ENCODE data around the gene F8. TPM values are rescaled to one million over a fixed set of nuclear protein-coding genes. Genes with fewer than 3 reads are reported as not detected.

F8 gene
- total RNA-seq, 1 experiment from 2014 or later, result 15.2 TPM

- no peak for TF ChIP-seq CTCF (conservative IDR thresholded peaks at IDR 0.05)
- TF ChIP-seq EZH2 (IDR thresholded peaks at IDR 0.05; ENCODE audit: low read depth), result no peak
- DNase-seq, result peak; percentile 44 to 87
- no peaks in the 10 kb centered on the region for H3K9me3 ChIP-seq (ENCODE audit: insufficient read depth, low read depth)
- no peaks in the 10 kb centered on the region for H4K20me1 ChIP-seq (ENCODE audit: insufficient read depth)
- H3K4me2 ChIP-seq, result peak within 1 kb of the TSS; percentile 82
- POLR2A ChIA-PET (ENCODE audit: unreplicated experiment), result interaction anchor here (0.7 kb wide), 2 partner anchors 41 to 737 kb away, joined by 3 to 6 read pairs; no protein-coding TSS in a partner anchor
- H3K36me3 ChIP-seq (ENCODE audit: low read depth), result no peaks in the 10 kb centered on the region
- intact Hi-C loops (cut with micrococcal nuclease; ENCODE audit: unreplicated experiment), result loop anchor here (2.0 kb wide), 1 partner anchor 42 kb away; the partner anchor contains the start of gene DKC1
- no TSS peak for BruUV-seq (replicated peaks)
- H3K9me2 ChIP-seq (ENCODE audit: insufficient read depth), result no peaks in the 10 kb centered on the region
- H2AFZ ChIP-seq, result peak within 1 kb of the TSS; percentile 77
- H3K4me1 ChIP-seq (replicated peaks; ENCODE audit: insufficient read depth), result peaks cover 5% of the 10 kb centered on the region; the same call in 1 of the 2 replicates
- H3K27me3 ChIP-seq (ENCODE audit: insufficient read depth, low read depth), result peaks cover 3% of the 10 kb centered on the region; the same call in 1 of the 2 replicates
- H3F3A ChIP-seq (ENCODE audit: insufficient read depth, low read depth), result peaks cover 10% of the 10 kb centered on the region; the same call in 1 of the 2 replicates
- CTCF ChIA-PET, result no interaction called here
- no peak within 1 kb of the TSS for H3K27ac ChIP-seq
- H3K4me3 ChIP-seq, result peak within 1 kb of the TSS; percentile 54
- no peaks in the 10 kb centered on the region for H3K79me2 ChIP-seq (ENCODE audit: low read depth)
Observed at GRCh38 chrX:154804957-154805695, 217.4 kb downstream of the F8 start, which contains the start of gene MPP1. TSS of gene MPP1 (minus strand) at chrX:154805485. CDS start at chrX:154805373, 112 bp downstream.

- no peak for DNase-seq
- Histone ChIP-seq H2AFZ (no peak overlapping the region; the same call in 1 of the 2 replicates), H3K4me1 (replicated peaks; ENCODE audit: insufficient read depth) (peaks cover 12% of the 10 kb centered on the region), H3K4me2 (peak overlapping the region; percentile 82; the same call in 1 of the 2 replicates), H3K79me2 (ENCODE audit: low read depth) (no peaks in the 10 kb centered on the region), H3K9me3 (ENCODE audit: insufficient read depth, low read depth) (no peaks in the 10 kb centered on the region), H3K27me3 (ENCODE audit: insufficient read depth, low read depth) (peaks cover 3% of the 10 kb centered on the region; the same call in 1 of the 2 replicates), H3F3A (ENCODE audit: insufficient read depth, low read depth) (peaks cover 17% of the 10 kb centered on the region; the same call in 1 of the 2 replicates), H3K9me2 (ENCODE audit: insufficient read depth) (no peaks in the 10 kb centered on the region), H3K4me3 (peak overlapping the region; percentile 54; the same call in 1 of the 2 replicates), H3K27ac (no peak overlapping the region), H3K36me3 (ENCODE audit: low read depth) (no peaks in the 10 kb centered on the region), H4K20me1 (ENCODE audit: insufficient read depth) (no peaks in the 10 kb centered on the region)
- TF ChIP-seq EZH2 (IDR thresholded peaks at IDR 0.05; ENCODE audit: low read depth), result no peak
- TF ChIP-seq CTCF (conservative IDR thresholded peaks at IDR 0.05), result no peak
- ChIA-PET POLR2A (ENCODE audit: unreplicated experiment) (no interaction called here), CTCF (interaction anchor here (0.6 kb wide), 1 partner anchor 264 kb away, joined by 24 read pairs; no protein-coding TSS in a partner anchor)
- BruUV-seq (replicated peaks), result no TSS peak
- intact Hi-C loops (cut with micrococcal nuclease; ENCODE audit: unreplicated experiment), result loop anchor here (2.0 kb wide), 1 partner anchor 42 kb away; the partner anchor contains the start of gene DKC1
Observed at GRCh38 chrX:154804261-154804956, 218.1 kb downstream of the F8 start.

GRCh38 chrX:154802947-154803346 is 219.6 kb downstream of the F8 start:
- H3F3A ChIP-seq (ENCODE audit: insufficient read depth, low read depth), result peaks cover 32% of the 10 kb centered on the region
- TF ChIP-seq CTCF (conservative IDR thresholded peaks at IDR 0.05) (no peak), EZH2 (IDR thresholded peaks at IDR 0.05; ENCODE audit: low read depth) (no peak)
- no peaks in the 10 kb centered on the region for H4K20me1 ChIP-seq (ENCODE audit: insufficient read depth)
- peaks cover 27% of the 10 kb centered on the region for H3K4me1 ChIP-seq (replicated peaks; ENCODE audit: insufficient read depth)
- no peak overlapping the region for H3K27ac ChIP-seq
- ChIA-PET CTCF (no interaction called here), POLR2A (ENCODE audit: unreplicated experiment) (no interaction called here)
- no TSS peak for BruUV-seq (replicated peaks)
- no peak overlapping the region for H2AFZ ChIP-seq
- H3K27me3 ChIP-seq (ENCODE audit: insufficient read depth, low read depth), result no peaks in the 10 kb centered on the region
- no peaks in the 10 kb centered on the region for H3K9me2 ChIP-seq (ENCODE audit: insufficient read depth)
- no peak for DNase-seq
- H3K9me3 ChIP-seq (ENCODE audit: insufficient read depth, low read depth), result no peaks in the 10 kb centered on the region
- H3K79me2 ChIP-seq (ENCODE audit: low read depth), result no peaks in the 10 kb centered on the region
- H3K4me3 ChIP-seq, result no peak overlapping the region
- no peak overlapping the region for H3K4me2 ChIP-seq
- intact Hi-C loops (cut with micrococcal nuclease; ENCODE audit: unreplicated experiment), result no loop called here
- no peaks in the 10 kb centered on the region for H3K36me3 ChIP-seq (ENCODE audit: low read depth)
